HEK293 (cell line): Measurements from ENCODE around the gene TIGD1.

ENCODE experiments used
- CTCF ChIA-PET: fragments of 350-600 bp; formaldehyde crosslinking; extraction: SDS; loops from one replicate; lab custom pipeline; 2021; ENCODE audit warnings: antibody characterized with exemption; lab: Yijun Ruan, JAX
- POLR2A ChIA-PET: fragments of 300-600 bp; formaldehyde crosslinking; extraction: SDS; loops from one replicate; lab custom pipeline; 2020; ENCODE audit warnings: antibody characterized with exemption, inconsistent platforms; lab: Yijun Ruan, JAX
- H3K27ac ChIP-seq: fragments of 200-500 bp; sonication (Bioruptor generic); 2 replicates; pipeline ENCODE4 v1.5.1; 2014; ENCODE audit warnings: low read depth, low read length, control low read depth, inconsistent platforms; ENCODE audit errors: extremely low read depth
- H3K36me3 ChIP-seq, 2 experiments: fragments of 200-500 bp in 1 of 2; sonication (Bioruptor generic) in 1 of 2; 1 replicate in 1 of 2; 2 replicates in 1 of 2; pipeline ENCODE4 v1.5.1; 2014 to 2017; ENCODE audit warnings: inconsistent platforms in 2 of 2, low read length in 2 of 2; ENCODE audit not compliant: control insufficient read depth in 2 of 2, insufficient read depth in 1 of 2
- H3K4me1 ChIP-seq: fragments of 200-500 bp; sonication (Bioruptor generic); 2 replicates; pipeline ENCODE4 v1.5.1; 2014; ENCODE audit warnings: mild to moderate bottlenecking, low read length, inconsistent platforms; ENCODE audit not compliant: control insufficient read depth, insufficient read depth
- H3K4me3 ChIP-seq: 2 replicates; pipeline ENCODE4 v1.5.1; 2011; ENCODE audit warnings: low read depth, mild to moderate bottlenecking, control low read depth, low read length, moderate library complexity
- H3K9me3 ChIP-seq: fragments of 200-500 bp; sonication (Bioruptor generic); 2 replicates; pipeline ENCODE4 v1.5.1; 2014; ENCODE audit warnings: low read depth, low read length, inconsistent platforms; ENCODE audit not compliant: control insufficient read depth, insufficient read depth
- FEZF1 ChIP-seq: fragments of 450-650 bp; formaldehyde crosslinking; IDR thresholded peaks from 2 replicates; pipeline ENCODE4 v1.5.1; 2016; ENCODE audit warnings: missing biosample characterization, missing genetic modification characterization
- GFI1B ChIP-seq: fragments of 450-650 bp; formaldehyde crosslinking; IDR thresholded peaks from 2 replicates; pipeline ENCODE4 v1.5.1; 2016; ENCODE audit warnings: missing biosample characterization, missing genetic modification characterization
- GLI4 ChIP-seq: fragments of 450-650 bp; formaldehyde crosslinking; IDR thresholded peaks from 2 replicates; pipeline ENCODE4 v1.5.1; 2016; ENCODE audit warnings: missing biosample characterization, missing genetic modification characterization
- GLIS1 ChIP-seq: fragments of 450-650 bp; formaldehyde crosslinking; IDR thresholded peaks from 2 replicates; pipeline ENCODE4 v1.5.1; 2016; ENCODE audit warnings: missing biosample characterization, missing genetic modification characterization
- HOXC10 ChIP-seq: sonication (generic); formaldehyde crosslinking; IDR thresholded peaks from 2 replicates; pipeline ENCODE4 v1.8.1; 2023; ENCODE audit warnings: mild to moderate bottlenecking, missing genetic modification reagents
- OVOL3 ChIP-seq: fragments of 450-650 bp; formaldehyde crosslinking; IDR thresholded peaks from 2 replicates; pipeline ENCODE4 v1.5.1; 2016; ENCODE audit warnings: missing biosample characterization, missing genetic modification characterization
- SCRT1 ChIP-seq: fragments of 450-650 bp; formaldehyde crosslinking; IDR thresholded peaks from 2 replicates; pipeline ENCODE4 v1.5.1; 2016; ENCODE audit warnings: missing biosample characterization, missing genetic modification characterization, borderline replicate concordance
- ZBTB44 ChIP-seq: fragments of 450-650 bp; IDR thresholded peaks from 2 replicates; pipeline ENCODE4 v1.5.1; 2018; ENCODE audit warnings: missing biosample characterization, mild to moderate bottlenecking, missing genetic modification characterization
- ZBTB7A ChIP-seq: fragments of 450-650 bp; formaldehyde crosslinking; IDR thresholded peaks from 2 replicates; pipeline ENCODE4 v1.5.1; 2016; ENCODE audit warnings: low read depth, missing biosample characterization, missing genetic modification characterization
- ZFP69B ChIP-seq: fragments of 450-650 bp; formaldehyde crosslinking; IDR thresholded peaks from 2 replicates; pipeline ENCODE4 v1.5.1; 2016; ENCODE audit warnings: missing biosample characterization, missing genetic modification characterization
- ZNF112 ChIP-seq: fragments of 450-650 bp; formaldehyde crosslinking; IDR thresholded peaks from 2 replicates; pipeline ENCODE4 v1.5.0; 2017; ENCODE audit warnings: missing biosample characterization, missing genetic modification characterization
- ZNF114 ChIP-seq: fragments of 450-650 bp; formaldehyde crosslinking; IDR thresholded peaks from 2 replicates; pipeline ENCODE4 v1.5.0; 2017; ENCODE audit warnings: missing biosample characterization, missing genetic modification characterization
- ZNF16 ChIP-seq: fragments of 450-650 bp; formaldehyde crosslinking; IDR thresholded peaks from 2 replicates; pipeline ENCODE4 v1.5.1; 2016; ENCODE audit warnings: low read depth, missing biosample characterization, missing genetic modification characterization
- ZNF169 ChIP-seq: fragments of 450-650 bp; formaldehyde crosslinking; IDR thresholded peaks from 2 replicates; pipeline ENCODE4 v1.5.1; 2016; ENCODE audit warnings: missing biosample characterization, missing genetic modification characterization
- ZNF175 ChIP-seq: fragments of 450-650 bp; formaldehyde crosslinking; IDR thresholded peaks from 2 replicates; pipeline ENCODE4 v1.5.1; 2016; ENCODE audit warnings: missing biosample characterization, missing genetic modification characterization
- ZNF248 ChIP-seq: fragments of 450-650 bp; formaldehyde crosslinking; IDR thresholded peaks from 2 replicates; pipeline ENCODE4 v1.5.1; 2017; ENCODE audit warnings: missing biosample characterization, missing genetic modification characterization
- ZNF274 ChIP-seq, 2 experiments: fragments of 200-500 bp in 1 of 2; fragments of 450-650 bp in 1 of 2; sonication (Bioruptor generic) in 1 of 2; formaldehyde crosslinking in 1 of 2; IDR thresholded peaks; 2 replicates each; pipeline versions ENCODE4 v1.5.1 to v1.6.1; 2014 to 2016; ENCODE audit warnings: borderline replicate concordance in 1 of 2, inconsistent platforms in 1 of 2, low read length in 1 of 2, missing biosample characterization in 1 of 2, missing genetic modification characterization in 1 of 2
- ZNF280C ChIP-seq: fragments of 450-650 bp; formaldehyde crosslinking; IDR thresholded peaks from 2 replicates; pipeline ENCODE4 v1.5.1; 2016; ENCODE audit warnings: missing biosample characterization, missing genetic modification characterization
- ZNF302 ChIP-seq: fragments of 450-650 bp; formaldehyde crosslinking; IDR thresholded peaks from 2 replicates; pipeline ENCODE4 v1.5.1; 2016; ENCODE audit warnings: missing biosample characterization, missing genetic modification characterization, low read depth
- ZNF548 ChIP-seq: fragments of 450-650 bp; formaldehyde crosslinking; IDR thresholded peaks from 2 replicates; pipeline ENCODE4 v1.5.1; 2016; ENCODE audit warnings: missing biosample characterization, missing genetic modification characterization
- ZNF585B ChIP-seq: fragments of 450-650 bp; formaldehyde crosslinking; IDR thresholded peaks from 2 replicates; pipeline ENCODE4 v1.5.1; 2016; ENCODE audit warnings: missing biosample characterization, missing genetic modification characterization
- ZNF707 ChIP-seq: fragments of 450-650 bp; formaldehyde crosslinking; IDR thresholded peaks from 2 replicates; pipeline ENCODE4 v1.5.1; 2016; ENCODE audit warnings: missing biosample characterization, missing genetic modification characterization
- ZNF747 ChIP-seq: fragments of 450-650 bp; formaldehyde crosslinking; IDR thresholded peaks from 2 replicates; pipeline ENCODE4 v1.5.1; 2016; ENCODE audit warnings: missing biosample characterization, missing genetic modification characterization
- ZNF76 ChIP-seq: fragments of 450-650 bp; formaldehyde crosslinking; IDR thresholded peaks from 2 replicates; pipeline ENCODE4; 2016; ENCODE audit warnings: low read depth, missing biosample characterization, missing genetic modification characterization, borderline replicate concordance
- ZNF785 ChIP-seq: fragments of 450-650 bp; formaldehyde crosslinking; IDR thresholded peaks from 2 replicates; pipeline ENCODE4 v1.5.1; 2016; ENCODE audit warnings: missing biosample characterization, missing genetic modification characterization
- TF ChIP-seq, protein P1 (sequence below): fragments of 450-650 bp; formaldehyde crosslinking; IDR thresholded peaks from 2 replicates; pipeline ENCODE4 v1.5.1; 2016; ENCODE audit warnings: missing biosample characterization, missing genetic modification characterization
- TF ChIP-seq, protein P2 (sequence below): fragments of 450-650 bp; IDR thresholded peaks from 2 replicates; pipeline ENCODE4 v1.5.1; 2018; ENCODE audit warnings: missing biosample characterization, missing genetic modification characterization

The TIGD1 gene

GRCh38 chr2:232577841-232578240, 27.5 kb upstream of the TIGD1 start:
- POLR2A ChIA-PET: interaction anchor here (1.3 kb wide), 1 partner anchor 27 kb away, joined by 4 read pairs; the partner anchor contains the start of genes EIF4E2 and TIGD1
- Histone ChIP-seq H3K4me3 (no peak overlapping the region), H3K9me3 (no peaks in the 10 kb centered on the region)
- TF ChIP-seq ZNF302 (tag by site-specific recombination): no peak
- no peak for TF ChIP-seq ZFP69B (tag by site-specific recombination)
- TF ChIP-seq ZNF16 (tag by site-specific recombination): no peak
- no peak for TF ChIP-seq ZNF707 (tag by site-specific recombination)
- no peak for TF ChIP-seq ZBTB7A
- TF ChIP-seq FEZF1 (tag by site-specific recombination): no peak
- no peak for TF ChIP-seq SCRT1 (tag by site-specific recombination)
- TF ChIP-seq ZNF274 (IDR thresholded peaks at IDR 0.05; ENCODE audit: low read length): no peak
- no peak for TF ChIP-seq ZNF274 (tag by site-specific recombination; IDR thresholded peaks at IDR 0.05; ENCODE audit: borderline replicate concordance)
- no peak for TF ChIP-seq HOXC10 (CRISPR knock-in tag)
- TF ChIP-seq ZNF112: no peak
- TF ChIP-seq ZNF248 (tag by site-specific recombination): no peak
- TF ChIP-seq ZNF169 (tag by site-specific recombination): no peak
- TF ChIP-seq GFI1B (tag by site-specific recombination): no peak
- TF ChIP-seq, all 188 proteins: peak for 0
- H3K4me1 ChIP-seq: no peaks in the 10 kb centered on the region
- H3K36me3 ChIP-seq: peaks cover 5 to 67% of the 10 kb centered on the region in 2 experiments; a peak in 2 of 3 replicates
- no peak overlapping the region for H3K27ac ChIP-seq
- CTCF ChIA-PET: interaction anchor here (0.9 kb wide), 1 partner anchor 10 kb away, joined by 3 read pairs; no protein-coding TSS in a partner anchor

DNA sequence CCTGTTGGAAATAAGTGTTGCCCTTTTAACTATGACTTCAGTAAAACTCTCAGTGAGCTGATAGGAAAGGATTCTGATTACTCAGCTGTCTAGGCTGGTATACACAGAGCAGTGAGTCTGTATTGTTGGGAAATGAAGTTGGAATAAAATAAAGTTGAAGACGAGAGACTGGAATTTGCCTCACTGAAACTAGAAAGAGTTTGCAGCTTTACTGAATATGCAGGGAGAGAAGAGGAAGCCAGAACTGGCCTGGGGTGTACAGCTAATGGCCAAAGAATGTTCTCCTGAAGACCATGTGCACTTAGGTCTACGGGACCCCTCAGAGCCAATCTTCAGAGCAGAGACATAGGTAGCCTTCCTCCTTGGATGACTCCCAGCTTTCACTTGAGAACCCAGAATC, 26.6 kb upstream of the TIGD1 start:
- Histone ChIP-seq H3K4me3 (no peak overlapping the region), H3K4me1 (no peaks in the 10 kb centered on the region), H3K36me3 (peaks cover 8 to 64% of the 10 kb centered on the region in 2 experiments; a peak in 2 of 3 replicates), H3K9me3 (no peaks in the 10 kb centered on the region), H3K27ac (no peak overlapping the region)
- ChIA-PET CTCF (interaction anchor here (0.6 to 1.2 kb wide), 3 partner anchors 9 to 1651 kb away, joined by 3 read pairs; no protein-coding TSS in a partner anchor), POLR2A (interaction anchor here (1.3 kb wide), 1 partner anchor 26 kb away, joined by 4 read pairs; the partner anchor contains the start of genes EIF4E2 and TIGD1)
- no peak for TF ChIP-seq ZNF585B (tag by site-specific recombination)
- no peak for TF ChIP-seq GLIS1 (tag by site-specific recombination)

DNA sequence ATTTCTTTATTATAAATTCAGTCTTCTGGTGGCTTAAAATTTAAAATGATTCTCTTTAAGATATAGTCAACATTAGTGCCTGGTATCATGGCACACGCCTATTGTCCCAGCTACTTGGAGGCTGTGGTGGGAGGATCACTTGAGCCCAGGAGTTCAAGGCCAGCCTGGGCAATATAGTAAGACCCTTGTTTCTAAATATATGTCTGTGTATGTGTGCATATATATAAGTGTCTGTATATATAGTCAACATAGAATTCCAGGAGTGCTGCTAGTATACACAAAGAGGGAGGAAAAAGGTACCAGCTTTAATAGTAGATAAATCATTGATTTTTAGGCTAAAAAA, 25.0 kb upstream of the TIGD1 start:
- no peak overlapping the region for H3K4me3 ChIP-seq
- ChIA-PET CTCF (interaction anchor here (0.6 to 0.7 kb wide), 2 partner anchors 35 to 901 kb away, joined by 3 to 4 read pairs; no protein-coding TSS in a partner anchor), POLR2A (no interaction called here)
- H3K27ac ChIP-seq: no peak overlapping the region
- no peaks in the 10 kb centered on the region for H3K9me3 ChIP-seq
- H3K36me3 ChIP-seq: peaks cover 3 to 64% of the 10 kb centered on the region in 2 experiments; a peak in 2 of 3 replicates
- 0 out of 2 replicates have a peak, but pooled peaks cover 2% of the 10 kb centered on the region for H3K4me1 ChIP-seq
- TF ChIP-seq, protein P1, sequence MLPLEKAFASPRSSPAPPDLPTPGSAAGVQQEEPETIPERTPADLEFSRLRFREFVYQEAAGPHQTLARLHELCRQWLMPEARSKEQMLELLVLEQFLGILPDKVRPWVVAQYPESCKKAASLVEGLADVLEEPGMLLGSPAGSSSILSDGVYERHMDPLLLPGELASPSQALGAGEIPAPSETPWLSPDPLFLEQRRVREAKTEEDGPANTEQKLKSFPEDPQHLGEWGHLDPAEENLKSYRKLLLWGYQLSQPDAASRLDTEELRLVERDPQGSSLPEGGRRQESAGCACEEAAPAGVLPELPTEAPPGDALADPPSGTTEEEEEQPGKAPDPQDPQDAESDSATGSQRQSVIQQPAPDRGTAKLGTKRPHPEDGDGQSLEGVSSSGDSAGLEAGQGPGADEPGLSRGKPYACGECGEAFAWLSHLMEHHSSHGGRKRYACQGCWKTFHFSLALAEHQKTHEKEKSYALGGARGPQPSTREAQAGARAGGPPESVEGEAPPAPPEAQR (tag by site-specific recombination): no peak
- TF ChIP-seq ZNF114: no peak
- no peak for TF ChIP-seq ZNF175
- TF ChIP-seq ZNF76: no peak
- no peak for TF ChIP-seq ZNF548 (tag by site-specific recombination)
- no peak for TF ChIP-seq ZNF785
- no peak for TF ChIP-seq ZNF747
- TF ChIP-seq ZNF280C (tag by site-specific recombination): no peak
- TF ChIP-seq ZNF585B (tag by site-specific recombination): no peak
- TF ChIP-seq, protein P2, sequence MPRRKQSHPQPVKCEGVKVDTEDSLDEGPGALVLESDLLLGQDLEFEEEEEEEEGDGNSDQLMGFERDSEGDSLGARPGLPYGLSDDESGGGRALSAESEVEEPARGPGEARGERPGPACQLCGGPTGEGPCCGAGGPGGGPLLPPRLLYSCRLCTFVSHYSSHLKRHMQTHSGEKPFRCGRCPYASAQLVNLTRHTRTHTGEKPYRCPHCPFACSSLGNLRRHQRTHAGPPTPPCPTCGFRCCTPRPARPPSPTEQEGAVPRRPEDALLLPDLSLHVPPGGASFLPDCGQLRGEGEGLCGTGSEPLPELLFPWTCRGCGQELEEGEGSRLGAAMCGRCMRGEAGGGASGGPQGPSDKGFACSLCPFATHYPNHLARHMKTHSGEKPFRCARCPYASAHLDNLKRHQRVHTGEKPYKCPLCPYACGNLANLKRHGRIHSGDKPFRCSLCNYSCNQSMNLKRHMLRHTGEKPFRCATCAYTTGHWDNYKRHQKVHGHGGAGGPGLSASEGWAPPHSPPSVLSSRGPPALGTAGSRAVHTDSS (tag by site-specific recombination): no peak
- no peak for TF ChIP-seq ZBTB44 (tag by site-specific recombination)
- no peak for TF ChIP-seq OVOL3 (tag by site-specific recombination)
- no peak for TF ChIP-seq GLI4 (tag by site-specific recombination)
